ENCODE measurements around the gene FOXN4. TPM values are rescaled to one million over a fixed set of nuclear protein-coding genes. Genes with fewer than 3 reads are reported as not detected.

The FOXN4 gene
- total RNA-seq, 1 donor from 2014 or later, result not detected

DNA sequence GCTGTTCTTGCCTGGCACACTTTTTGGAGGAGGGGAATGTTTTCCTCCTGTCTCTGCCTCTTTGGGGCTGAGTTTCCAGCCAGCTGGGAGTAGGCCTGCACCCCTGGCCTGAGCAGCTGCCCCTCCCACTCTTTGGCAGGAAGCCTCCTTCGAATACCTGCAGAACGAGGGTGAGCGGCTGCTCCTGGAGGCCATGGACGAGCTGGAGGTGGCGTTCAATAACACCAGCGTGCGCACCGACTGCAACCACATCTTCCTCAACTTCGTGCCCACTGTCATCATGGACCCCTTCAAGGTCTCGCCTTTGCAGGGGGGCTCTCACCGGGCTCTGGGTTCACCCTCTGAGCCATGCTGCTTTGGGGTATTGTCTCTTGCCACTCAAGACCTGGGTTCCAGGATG, 69.4 kb downstream of the FOXN4 start:
- H3K4me1 ChIP-seq, result no peaks in the 10 kb centered on the region
- TF ChIP-seq, protein P1, sequence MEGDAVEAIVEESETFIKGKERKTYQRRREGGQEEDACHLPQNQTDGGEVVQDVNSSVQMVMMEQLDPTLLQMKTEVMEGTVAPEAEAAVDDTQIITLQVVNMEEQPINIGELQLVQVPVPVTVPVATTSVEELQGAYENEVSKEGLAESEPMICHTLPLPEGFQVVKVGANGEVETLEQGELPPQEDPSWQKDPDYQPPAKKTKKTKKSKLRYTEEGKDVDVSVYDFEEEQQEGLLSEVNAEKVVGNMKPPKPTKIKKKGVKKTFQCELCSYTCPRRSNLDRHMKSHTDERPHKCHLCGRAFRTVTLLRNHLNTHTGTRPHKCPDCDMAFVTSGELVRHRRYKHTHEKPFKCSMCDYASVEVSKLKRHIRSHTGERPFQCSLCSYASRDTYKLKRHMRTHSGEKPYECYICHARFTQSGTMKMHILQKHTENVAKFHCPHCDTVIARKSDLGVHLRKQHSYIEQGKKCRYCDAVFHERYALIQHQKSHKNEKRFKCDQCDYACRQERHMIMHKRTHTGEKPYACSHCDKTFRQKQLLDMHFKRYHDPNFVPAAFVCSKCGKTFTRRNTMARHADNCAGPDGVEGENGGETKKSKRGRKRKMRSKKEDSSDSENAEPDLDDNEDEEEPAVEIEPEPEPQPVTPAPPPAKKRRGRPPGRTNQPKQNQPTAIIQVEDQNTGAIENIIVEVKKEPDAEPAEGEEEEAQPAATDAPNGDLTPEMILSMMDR (IDR thresholded peaks at IDR 0.05), result no peak
- no peak overlapping the region for H3K27ac ChIP-seq
- DNase-seq, result no peak
- intact Hi-C loops (cut with DNase I), result no loop called here
- ATAC-seq, result no peak
- H3K36me3 ChIP-seq, result peaks cover 91% of the 10 kb centered on the region
- no peaks in the 10 kb centered on the region for H3K27me3 ChIP-seq
- no peaks in the 10 kb centered on the region for H3K9me3 ChIP-seq
- no peak overlapping the region for H3K4me3 ChIP-seq

DNA sequence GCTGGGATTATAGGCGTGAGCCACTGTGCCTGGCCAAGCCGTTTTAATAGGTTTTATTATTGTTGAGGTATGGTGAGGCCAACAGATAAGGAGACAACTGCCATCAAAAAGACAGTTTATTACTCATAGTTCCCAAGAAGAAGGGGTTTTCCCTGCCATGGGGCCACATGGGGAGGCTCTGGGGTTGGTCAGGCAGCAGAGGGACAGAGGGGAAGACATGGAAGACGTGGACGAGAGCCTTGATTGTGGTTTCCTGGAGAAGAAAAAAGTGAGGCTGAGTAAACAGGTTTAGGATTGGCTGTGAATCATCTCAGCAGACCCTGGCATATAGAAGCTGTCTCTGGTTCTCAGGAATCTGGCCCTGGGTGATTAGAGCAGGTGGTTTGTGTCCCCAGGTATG, 69.9 kb downstream of the FOXN4 start:
- TF ChIP-seq, protein P1 (IDR thresholded peaks at IDR 0.05), result no peak
- no peak for ATAC-seq
- Histone ChIP-seq H3K27ac (no peak overlapping the region), H3K27me3 (no peaks in the 10 kb centered on the region), H3K36me3 (peaks cover 91% of the 10 kb centered on the region), H3K4me3 (no peak overlapping the region), H3K4me1 (no peaks in the 10 kb centered on the region), H3K9me3 (no peaks in the 10 kb centered on the region)
- intact Hi-C loops (cut with DNase I), result no loop called here
- no peak for DNase-seq

DNA sequence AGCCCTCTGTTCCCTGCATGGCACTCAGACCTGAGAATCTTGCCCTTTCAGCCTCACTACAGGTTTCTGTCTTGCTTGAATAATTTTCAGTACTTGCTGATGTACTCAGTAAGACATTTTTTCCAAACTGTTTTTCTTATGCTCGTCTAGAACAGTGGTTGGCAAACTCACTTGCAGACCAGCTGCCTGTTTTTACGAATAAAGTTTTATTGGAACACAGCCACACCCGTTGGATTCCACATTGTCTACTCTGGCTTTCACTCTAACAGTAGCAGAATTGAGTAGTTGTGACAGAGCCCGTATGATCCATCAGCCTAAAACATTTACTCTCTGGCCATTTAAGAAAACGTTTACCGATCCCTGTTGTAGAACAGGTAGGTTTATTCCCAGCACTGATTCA, 72.8 kb downstream of the FOXN4 start:
- no peaks in the 10 kb centered on the region for H3K27me3 ChIP-seq
- intact Hi-C loops (cut with DNase I), result no loop called here
- TF ChIP-seq, protein P1 (IDR thresholded peaks at IDR 0.05), result no peak
- ATAC-seq, result no peak
- peaks cover 87% of the 10 kb centered on the region for H3K36me3 ChIP-seq
- H3K27ac ChIP-seq, result no peak overlapping the region
- DNase-seq, result no peak
- H3K9me3 ChIP-seq, result no peaks in the 10 kb centered on the region
- no peaks in the 10 kb centered on the region for H3K4me1 ChIP-seq
- H3K4me3 ChIP-seq, result no peak overlapping the region

DNA sequence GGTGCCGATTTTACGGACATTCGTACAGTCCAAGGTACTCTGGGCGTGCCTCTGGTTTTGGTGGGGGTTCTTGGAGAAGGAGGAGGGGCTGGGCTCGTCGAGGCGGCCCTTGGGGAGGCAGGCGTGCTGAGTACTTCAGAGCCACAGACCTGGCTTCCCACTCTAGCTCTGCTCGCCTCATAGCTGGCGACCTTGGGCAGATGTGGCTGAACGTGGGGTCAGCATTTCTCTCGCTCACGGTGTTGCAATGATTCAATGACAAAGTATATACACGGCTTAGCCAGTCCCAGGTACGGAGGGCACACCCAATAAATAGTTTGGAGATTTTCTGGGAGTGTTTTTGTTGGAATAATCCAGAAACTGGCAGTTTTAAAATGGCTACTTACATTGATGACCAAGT, 75.1 kb downstream of the FOXN4 start:
- no peak for DNase-seq

DNA sequence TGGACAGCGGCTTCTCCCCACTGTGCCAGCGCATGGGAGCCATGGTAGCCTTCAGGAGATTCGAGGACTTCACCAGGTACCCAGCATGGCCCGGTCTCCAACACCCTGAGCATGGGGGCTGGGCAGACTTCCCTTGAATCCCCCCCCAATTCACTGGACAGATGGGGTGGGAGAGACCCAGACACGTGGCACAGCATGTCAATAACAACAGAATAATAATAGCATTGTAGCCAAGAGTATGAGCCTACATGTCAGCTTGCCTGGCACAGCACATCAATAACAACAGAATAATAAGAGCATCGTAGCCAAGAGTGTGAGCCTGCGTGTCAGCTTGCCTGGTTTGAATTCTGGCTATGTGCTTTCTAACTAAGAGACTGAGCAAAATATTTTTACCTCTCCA, 76.4 kb downstream of the FOXN4 start:
- intact Hi-C loops (cut with DNase I), result no loop called here
- peaks cover 94% of the 10 kb centered on the region for H3K36me3 ChIP-seq
- no peak overlapping the region for H3K27ac ChIP-seq
- DNase-seq (no peak), ATAC-seq (no peak)
- TF ChIP-seq, protein P1 (IDR thresholded peaks at IDR 0.05), result no peak
- no peaks in the 10 kb centered on the region for H3K4me1 ChIP-seq
- no peaks in the 10 kb centered on the region for H3K9me3 ChIP-seq
- no peaks in the 10 kb centered on the region for H3K27me3 ChIP-seq
- no peak overlapping the region for H3K4me3 ChIP-seq

More for the DNA sequence above, 75.1 kb downstream of the FOXN4 start:
- ATAC-seq, result no peak
- Histone ChIP-seq H3K36me3 (peaks cover 89% of the 10 kb centered on the region), H3K4me3 (no peak overlapping the region), H3K4me1 (no peaks in the 10 kb centered on the region), H3K27me3 (no peaks in the 10 kb centered on the region), H3K27ac (no peak overlapping the region), H3K9me3 (no peaks in the 10 kb centered on the region)
- TF ChIP-seq, protein P1 (IDR thresholded peaks at IDR 0.05), result no peak
- intact Hi-C loops (cut with DNase I), result no loop called here

DNA sequence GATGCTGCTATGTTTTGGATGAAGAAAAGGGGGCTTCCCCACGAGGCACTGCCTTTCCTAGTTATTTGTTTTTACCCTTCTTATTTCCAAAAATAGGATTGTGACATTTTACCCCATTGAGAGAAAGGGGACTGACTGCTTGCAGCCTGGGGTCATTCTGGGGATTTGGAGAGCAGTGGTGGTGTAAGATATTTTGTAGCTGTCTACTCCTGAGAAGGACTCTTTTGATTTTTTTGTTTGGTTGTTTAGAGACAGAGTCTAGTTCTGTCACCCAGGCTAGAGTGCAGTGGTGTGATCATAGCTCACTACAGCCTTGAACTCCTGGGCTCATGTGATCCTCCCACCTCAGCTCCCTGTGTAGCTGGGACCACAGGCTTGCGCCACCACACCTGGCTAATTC, 78.9 kb downstream of the FOXN4 start:
- Histone ChIP-seq H3K27ac (no peak overlapping the region), H3K4me1 (no peaks in the 10 kb centered on the region), H3K36me3 (peaks cover 84% of the 10 kb centered on the region), H3K27me3 (no peaks in the 10 kb centered on the region), H3K4me3 (no peak overlapping the region), H3K9me3 (no peaks in the 10 kb centered on the region)
- no peak for DNase-seq
- ATAC-seq, result no peak
- intact Hi-C loops (cut with DNase I), result no loop called here
- TF ChIP-seq, protein P1 (IDR thresholded peaks at IDR 0.05), result no peak
